ENCODE data around the gene KSR2.

- no peak for TF ChIP-seq POLR2AphosphoS5 (IDR thresholded peaks at IDR 0.05; ENCODE audit: low read depth, low read length)
- TF ChIP-seq TAF1 (IDR thresholded peaks at IDR 0.05; ENCODE audit: borderline replicate concordance, low read depth, low read length) = no peak
Measured at GRCh38 chr12:117837737-117838050, 131.1 kb downstream of the KSR2 start.

All from GM12892 (cell line).